DMS 273 treated with DMSO at 0.1 percent for 48 hours (cell line): Measurements from ENCODE around the gene S100A7A.
"Not testable (repeated sequence)": the region's sequence is repeated elsewhere in the genome, so short reads cannot be mapped to it uniquely, and the experiment has no call there.

Source experiments
- DNase-seq: peaks from one replicate; lab custom pipeline; 2025; lab: John Stamatoyannopoulos, UW

Gene S100A7A

GRCh38 chr1:153422450-153423068, 6.2 kb downstream of the S100A7A start:
- DNase-seq, result peak; percentile 12

GRCh38 chr1:153426809-153427208, 10.5 kb downstream of the S100A7A start:
- DNase-seq, result no peak

GRCh38 chr1:153428073-153428638, 11.8 kb downstream of the S100A7A start:
- no peak for DNase-seq

GRCh38 chr1:153428791-153429190, 12.5 kb downstream of the S100A7A start:
- DNase-seq, result no peak

GRCh38 chr1:153429266-153430165, 13.2 kb downstream of the S100A7A start:
- DNase-seq, result no peak

- no peak for DNase-seq
Measured at GRCh38 chr1:153430166-153430553, 13.8 kb downstream of the S100A7A start.

- no peak for DNase-seq
Measured at GRCh38 chr1:153430561-153430960, 14.2 kb downstream of the S100A7A start.

GRCh38 chr1:153431002-153431401, 14.7 kb downstream of the S100A7A start:
- no peak for DNase-seq

GRCh38 chr1:153431427-153431826, 15.1 kb downstream of the S100A7A start:
- no peak for DNase-seq

- DNase-seq, result no peak
Measured at GRCh38 chr1:153431928-153432327, 15.6 kb downstream of the S100A7A start.

GRCh38 chr1:153432874-153433681, 16.8 kb downstream of the S100A7A start:
- DNase-seq, result no peak

- DNase-seq, result no peak
Measured at GRCh38 chr1:153434746-153435455, 18.6 kb downstream of the S100A7A start.

- no peak for DNase-seq
Measured at GRCh38 chr1:153437236-153437635, 20.9 kb downstream of the S100A7A start.

- no peak for DNase-seq
Measured at GRCh38 chr1:153438599-153438998, 22.3 kb downstream of the S100A7A start.

- no peak for DNase-seq
Measured at GRCh38 chr1:153439273-153439672, 23.0 kb downstream of the S100A7A start.

- DNase-seq, result no peak
Measured at GRCh38 chr1:153441238-153441755, 25.0 kb downstream of the S100A7A start.

GRCh38 chr1:153443486-153443885, 27.2 kb downstream of the S100A7A start:
- DNase-seq, result no peak

GRCh38 chr1:153444078-153444477, 27.8 kb downstream of the S100A7A start:
- DNase-seq, result no peak

- DNase-seq, result no peak
Measured at GRCh38 chr1:153447498-153448170, 31.3 kb downstream of the S100A7A start.

- not testable (repeated sequence) for DNase-seq
Measured at GRCh38 chr1:153448851-153449250, 32.5 kb downstream of the S100A7A start.

GRCh38 chr1:153456396-153456795, 40.1 kb downstream of the S100A7A start:
- no peak for DNase-seq
